ENCODE data around the gene CLCN2. TPM values are rescaled to one million over a fixed set of nuclear protein-coding genes. Genes with fewer than 3 reads are reported as not detected.

CLCN2 gene
- total and polyA plus RNA-seq, 2 donors: 0.85 to 7.0 TPM

- Histone ChIP-seq H3K36me3 (ENCODE audit: control insufficient read depth in 2 of 2, insufficient read depth in 2 of 2, low read length in 1 of 2) (no peaks in the 10 kb centered on the region), H3K27me3 (ENCODE audit: control insufficient read depth in 2 of 2, insufficient read depth in 1 of 2, low read length in 1 of 2) (peaks cover 52 to 89% of the 10 kb centered on the region in 2 donors), H3K4me1 (ENCODE audit: control insufficient read depth in 2 of 2, insufficient read depth in 2 of 2, low read length in 2 of 2) (peaks cover 3 to 15% of the 10 kb centered on the region in 2 donors), H3K9me3 (ENCODE audit: control insufficient read depth in 2 of 2, insufficient read depth in 1 of 2, low read length in 1 of 2) (no peaks in the 10 kb centered on the region), H3K4me3 (ENCODE audit: low read length in 2 of 2) (no peak overlapping the region), H3K27ac (ENCODE audit: low read depth in 1 of 2, low read length in 1 of 2) (no peak overlapping the region)
- WGBS: 89% methylated on average over 16 of the region's 16 CpGs
- DNase-seq (ENCODE audit: low read depth in 6 of 9, low spot score in 9 of 9): no peak
These were observed 21.1 kb upstream of the CLCN2 start for GRCh38 chr3:184382326-184383032.

GRCh38 chr3:184381261-184382224, 20.1 kb upstream of the CLCN2 start:
- Histone ChIP-seq H3K4me3 (ENCODE audit: low read length in 2 of 2) (no peak overlapping the region), H3K9me3 (ENCODE audit: control insufficient read depth in 2 of 2, insufficient read depth in 1 of 2, low read length in 1 of 2) (no peaks in the 10 kb centered on the region), H3K27ac (ENCODE audit: low read depth in 1 of 2, low read length in 1 of 2) (no peak overlapping the region), H3K27me3 (ENCODE audit: control insufficient read depth in 2 of 2, insufficient read depth in 1 of 2, low read length in 1 of 2) (peaks cover 58 to 88% of the 10 kb centered on the region in 2 donors), H3K36me3 (ENCODE audit: control insufficient read depth in 2 of 2, insufficient read depth in 2 of 2, low read length in 1 of 2) (no peaks in the 10 kb centered on the region), H3K4me1 (ENCODE audit: control insufficient read depth in 2 of 2, insufficient read depth in 2 of 2, low read length in 2 of 2) (peaks cover 3 to 18% of the 10 kb centered on the region in 2 donors)
- DNase-seq (ENCODE audit: low read depth in 6 of 9, low spot score in 9 of 9): no peak
- WGBS: 8% methylated on average over 55 of the region's 55 CpGs

- peaks cover 59 to 87% of the 10 kb centered on the region in 2 donors for H3K27me3 ChIP-seq (ENCODE audit: control insufficient read depth in 2 of 2, insufficient read depth in 1 of 2, low read length in 1 of 2)
- no peaks in the 10 kb centered on the region for H3K36me3 ChIP-seq (ENCODE audit: control insufficient read depth in 2 of 2, insufficient read depth in 2 of 2, low read length in 1 of 2)
- H3K4me1 ChIP-seq (ENCODE audit: control insufficient read depth in 2 of 2, insufficient read depth in 2 of 2, low read length in 2 of 2): peaks cover 3 to 18% of the 10 kb centered on the region in 2 donors
- H3K27ac ChIP-seq (ENCODE audit: low read depth in 1 of 2, low read length in 1 of 2): no peak overlapping the region
- 4% methylated on average over 42 of the region's 42 CpGs for WGBS
- H3K4me3 ChIP-seq (ENCODE audit: low read length in 2 of 2): peak overlapping the region in 1 of 2 donors; percentile 49
- DNase-seq (ENCODE audit: low read depth in 6 of 9, low spot score in 9 of 9): no peak
- no peaks in the 10 kb centered on the region for H3K9me3 ChIP-seq (ENCODE audit: control insufficient read depth in 2 of 2, insufficient read depth in 1 of 2, low read length in 1 of 2)
These were observed 19.3 kb upstream of the CLCN2 start for GRCh38 chr3:184380627-184381260.

GRCh38 chr3:184380185-184380626, 18.8 kb upstream of the CLCN2 start:
- Histone ChIP-seq H3K4me3 (ENCODE audit: low read length in 2 of 2) (peak overlapping the region in 1 of 2 donors; percentile 49), H3K36me3 (ENCODE audit: control insufficient read depth in 2 of 2, insufficient read depth in 2 of 2, low read length in 1 of 2) (no peaks in the 10 kb centered on the region), H3K4me1 (ENCODE audit: control insufficient read depth in 2 of 2, insufficient read depth in 2 of 2, low read length in 2 of 2) (peaks cover 3 to 18% of the 10 kb centered on the region in 2 donors), H3K27ac (ENCODE audit: low read depth in 1 of 2, low read length in 1 of 2) (no peak overlapping the region), H3K9me3 (ENCODE audit: control insufficient read depth in 2 of 2, insufficient read depth in 1 of 2, low read length in 1 of 2) (no peaks in the 10 kb centered on the region), H3K27me3 (ENCODE audit: control insufficient read depth in 2 of 2, insufficient read depth in 1 of 2, low read length in 1 of 2) (peaks cover 60 to 86% of the 10 kb centered on the region in 2 donors)
- DNase-seq (ENCODE audit: low read depth in 6 of 9, low spot score in 9 of 9): no peak
- WGBS: 2% methylated on average over 58 of the region's 62 CpGs

- WGBS: 28% methylated on average over 65 of the region's 71 CpGs
These were observed 18.2 kb upstream of the CLCN2 start, which contains the start of gene CHRD for GRCh38 chr3:184379358-184380184. CHRD (plus strand) TSS chr3:184380054; CDS start chr3:184380319, 265 bp downstream.

GRCh38 chr3:184378651-184379357, 17.4 kb upstream of the CLCN2 start:
- Histone ChIP-seq H3K27me3 (ENCODE audit: control insufficient read depth in 2 of 2, insufficient read depth in 1 of 2, low read length in 1 of 2) (peaks cover 60 to 72% of the 10 kb centered on the region in 2 donors), H3K36me3 (ENCODE audit: control insufficient read depth in 2 of 2, insufficient read depth in 2 of 2, low read length in 1 of 2) (no peaks in the 10 kb centered on the region), H3K9me3 (ENCODE audit: control insufficient read depth in 2 of 2, insufficient read depth in 1 of 2, low read length in 1 of 2) (no peaks in the 10 kb centered on the region), H3K4me1 (ENCODE audit: control insufficient read depth in 2 of 2, insufficient read depth in 2 of 2, low read length in 2 of 2) (peaks cover 3 to 18% of the 10 kb centered on the region in 2 donors), H3K4me3 (ENCODE audit: low read length in 2 of 2) (no peak overlapping the region), H3K27ac (ENCODE audit: low read depth in 1 of 2, low read length in 1 of 2) (no peak overlapping the region)
- WGBS: 96% methylated on average over 10 of the region's 10 CpGs
- DNase-seq (ENCODE audit: low read depth in 6 of 9, low spot score in 9 of 9): no peak

More at GRCh38 chr3:184379358-184380184, 18.2 kb upstream of the CLCN2 start, which contains the start of gene CHRD:
- H3K4me3 ChIP-seq (ENCODE audit: low read length in 2 of 2): peak within 1 kb of the TSS in 1 of 2 donors; percentile 49
- no peak within 1 kb of the TSS for H3K27ac ChIP-seq (ENCODE audit: low read depth in 1 of 2, low read length in 1 of 2)
- peaks cover 3 to 18% of the 10 kb centered on the region in 2 donors for H3K4me1 ChIP-seq (ENCODE audit: control insufficient read depth in 2 of 2, insufficient read depth in 2 of 2, low read length in 2 of 2)
- H3K36me3 ChIP-seq (ENCODE audit: control insufficient read depth in 2 of 2, insufficient read depth in 2 of 2, low read length in 1 of 2): no peaks in the 10 kb centered on the region
- H3K27me3 ChIP-seq (ENCODE audit: control insufficient read depth in 2 of 2, insufficient read depth in 1 of 2, low read length in 1 of 2): peaks cover 60 to 79% of the 10 kb centered on the region in 2 donors
- DNase-seq (ENCODE audit: low read depth in 6 of 9, low spot score in 9 of 9): no peak
- no peaks in the 10 kb centered on the region for H3K9me3 ChIP-seq (ENCODE audit: control insufficient read depth in 2 of 2, insufficient read depth in 1 of 2, low read length in 1 of 2)

GRCh38 chr3:184377882-184378445, 16.6 kb upstream of the CLCN2 start, which contains the start of gene THPO:
THPO (minus strand) TSS chr3:184378207; CDS start chr3:184376259, 1,948 bp downstream.
- H3K27ac ChIP-seq (ENCODE audit: low read depth in 1 of 2, low read length in 1 of 2): no peak within 1 kb of the TSS
- no peak for DNase-seq (ENCODE audit: low read depth in 6 of 9, low spot score in 9 of 9)
- H3K36me3 ChIP-seq (ENCODE audit: control insufficient read depth in 2 of 2, insufficient read depth in 2 of 2, low read length in 1 of 2): no peaks in the 10 kb centered on the region
- 89% methylated on average over 7 of the region's 7 CpGs for whole genome bisulfite sequencing
- no peak within 1 kb of the TSS for H3K4me3 ChIP-seq (ENCODE audit: low read length in 2 of 2)
- H3K27me3 ChIP-seq (ENCODE audit: control insufficient read depth in 2 of 2, insufficient read depth in 1 of 2, low read length in 1 of 2): peaks cover 56 to 73% of the 10 kb centered on the region in 2 donors
- no peaks in the 10 kb centered on the region for H3K9me3 ChIP-seq (ENCODE audit: control insufficient read depth in 2 of 2, insufficient read depth in 1 of 2, low read length in 1 of 2)
- H3K4me1 ChIP-seq (ENCODE audit: control insufficient read depth in 2 of 2, insufficient read depth in 2 of 2, low read length in 2 of 2): peaks cover 3 to 18% of the 10 kb centered on the region in 2 donors
